Smooth muscle cell of the brain vasculature (primary cell): ENCODE measurements around the gene CALCB.
A peak's percentile ranks its signal among the peaks of the same experiment; 100 is the strongest.

Experiments
- DNase-seq: peaks from one replicate; pipeline ENCODE4 v3.0.0-alpha.2; 2012; ENCODE audit warnings: low read depth, low spot score

Gene CALCB

GRCh38 chr11:15074206-15075161, 1.1 kb downstream of the CALCB start:
- peak; percentile 9 for DNase-seq

- no peak for DNase-seq
Observed at GRCh38 chr11:15075162-15075526, 1.8 kb downstream of the CALCB start.

- no peak for DNase-seq
Observed at GRCh38 chr11:15091175-15091574, 17.8 kb downstream of the CALCB start.

GRCh38 chr11:15091625-15092024, 18.2 kb downstream of the CALCB start:
- no peak for DNase-seq

- DNase-seq, result no peak
Observed at GRCh38 chr11:15093432-15093831, 20.0 kb downstream of the CALCB start.

GRCh38 chr11:15095736-15096228, 22.4 kb downstream of the CALCB start:
- no peak for DNase-seq

GRCh38 chr11:15097411-15097810, 24.0 kb downstream of the CALCB start:
- DNase-seq, result no peak

GRCh38 chr11:15099267-15099666, 25.9 kb downstream of the CALCB start:
- no peak for DNase-seq

- DNase-seq, result peak; percentile 26
Observed at GRCh38 chr11:15101072-15101709, 27.8 kb downstream of the CALCB start.

- no peak for DNase-seq
Observed at GRCh38 chr11:15104166-15104565, 30.8 kb downstream of the CALCB start.

- no peak for DNase-seq
Observed at GRCh38 chr11:15106201-15106965, 33.0 kb downstream of the CALCB start.

- no peak for DNase-seq
Observed at GRCh38 chr11:15107730-15108515, 34.5 kb downstream of the CALCB start.

- DNase-seq, result no peak
Observed at GRCh38 chr11:15108592-15109130, 35.3 kb downstream of the CALCB start.

GRCh38 chr11:15109602-15110001, 36.2 kb downstream of the CALCB start:
- DNase-seq, result no peak

- no peak for DNase-seq
Observed at GRCh38 chr11:15111215-15111614, 37.8 kb downstream of the CALCB start.

GRCh38 chr11:15112131-15112541, 38.7 kb downstream of the CALCB start:
- no peak for DNase-seq

- DNase-seq, result no peak
Observed at GRCh38 chr11:15113381-15113780, 40.0 kb downstream of the CALCB start.

- no peak for DNase-seq
Observed at GRCh38 chr11:15114501-15115475, 41.4 kb downstream of the CALCB start, which contains the start of gene INSC. Gene INSC (plus strand): TSS chr11:15114923. CDS start chr11:15149175, 34,252 bp downstream.

GRCh38 chr11:15115686-15116085, 42.3 kb downstream of the CALCB start:
- no peak for DNase-seq

- DNase-seq, result no peak
Observed at GRCh38 chr11:15117751-15118150, 44.4 kb downstream of the CALCB start.
